T-helper 2 cell treated with Interferon-gamma antibody and Interleukin-4, amounts not matched to agents 5 μg/mL and 100 μg/mL, for 36 hours (primary cell): ENCODE results near the gene VASP.

Experiments used
- DNase-seq: peaks from one replicate; pipeline ENCODE4 v3.0.0; 2021; ENCODE audit warnings: low spot score
- H3K27ac Mint-ChIP-seq: one replicate; pipeline ENCODE4 v1.8.0; 2021; ENCODE audit warnings: mild to moderate bottlenecking, mixed read lengths
- H3K27me3 Mint-ChIP-seq: one replicate; pipeline ENCODE4 v1.8.0; 2021; ENCODE audit warnings: low read depth, mixed read lengths
- H3K36me3 Mint-ChIP-seq: one replicate; pipeline ENCODE4 v1.8.0; 2021; ENCODE audit warnings: low read depth, mixed read lengths
- H3K4me1 Mint-ChIP-seq: one replicate; pipeline ENCODE4 v1.8.0; 2021; ENCODE audit warnings: low read depth, mixed read lengths
- H3K4me3 Mint-ChIP-seq: one replicate; pipeline ENCODE4 v1.8.0; 2022; ENCODE audit warnings: mild to moderate bottlenecking, moderate library complexity, mixed read lengths
- H3K9me3 Mint-ChIP-seq: one replicate; pipeline ENCODE4 v1.8.0; 2021; ENCODE audit warnings: mixed read lengths

VASP gene

DNA sequence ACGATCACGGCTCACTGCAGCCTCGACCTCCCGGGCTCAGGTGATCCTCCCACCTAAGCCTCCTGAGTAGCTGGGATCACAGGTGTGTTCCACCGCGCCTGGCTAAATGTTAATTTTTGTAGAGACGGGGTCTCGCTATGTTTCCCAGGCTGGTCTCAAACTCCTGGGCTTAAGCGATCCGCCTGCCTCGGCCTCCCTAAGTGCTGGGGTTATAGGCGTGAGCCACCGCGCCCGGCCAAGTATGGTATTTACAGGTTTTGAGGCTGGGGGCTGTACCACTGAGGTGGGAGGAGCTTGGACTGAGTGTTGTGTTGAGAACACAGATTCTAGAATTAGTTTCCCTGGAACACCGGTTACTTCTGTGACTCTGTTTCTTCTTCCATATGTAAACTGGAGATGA is 9.5 kb upstream of the VASP start:
- H3K4me3 Mint-ChIP-seq: peak overlapping the region; percentile 55
- H3K27me3 Mint-ChIP-seq: peaks cover 29% of the 10 kb centered on the region
- H3K36me3 Mint-ChIP-seq: peaks cover 6% of the 10 kb centered on the region
- peaks cover 26% of the 10 kb centered on the region for H3K4me1 Mint-ChIP-seq
- H3K9me3 Mint-ChIP-seq: no peaks in the 10 kb centered on the region
- no peak overlapping the region for H3K27ac Mint-ChIP-seq
- no peak for DNase-seq

- H3K27me3 Mint-ChIP-seq: peaks cover 29% of the 10 kb centered on the region
- DNase-seq: peak; percentile 48
- no peaks in the 10 kb centered on the region for H3K9me3 Mint-ChIP-seq
- H3K4me1 Mint-ChIP-seq: peaks cover 22% of the 10 kb centered on the region
- peak within 1 kb of the TSS; percentile 66 for H3K27ac Mint-ChIP-seq
- H3K4me3 Mint-ChIP-seq: peak within 1 kb of the TSS; percentile 83
- H3K36me3 Mint-ChIP-seq: peaks cover 6% of the 10 kb centered on the region
Measured at GRCh38 chr19:45498411-45499195, 8.7 kb upstream of the VASP start, which contains the start of gene PPM1N. Gene PPM1N, plus strand, starts transcription at chr19:45498443. Its CDS starts 30 bp downstream, at chr19:45498473.

- Mint-ChIP-seq H3K27me3 (peaks cover 29% of the 10 kb centered on the region), H3K36me3 (peaks cover 6% of the 10 kb centered on the region), H3K4me1 (peaks cover 22% of the 10 kb centered on the region), H3K27ac (peak overlapping the region; percentile 43), H3K4me3 (peak overlapping the region; percentile 47), H3K9me3 (no peaks in the 10 kb centered on the region)
- DNase-seq: peak; percentile 64
Measured at GRCh38 chr19:45499196-45500180, 7.8 kb upstream of the VASP start.

- H3K9me3 Mint-ChIP-seq: no peaks in the 10 kb centered on the region
- H3K4me1 Mint-ChIP-seq: peaks cover 26% of the 10 kb centered on the region
- H3K36me3 Mint-ChIP-seq: peaks cover 6% of the 10 kb centered on the region
- H3K27me3 Mint-ChIP-seq: peaks cover 18% of the 10 kb centered on the region
- H3K27ac Mint-ChIP-seq: no peak overlapping the region
- DNase-seq: no peak
- peak overlapping the region; percentile 27 for H3K4me3 Mint-ChIP-seq
Measured at GRCh38 chr19:45500918-45501729, 6.2 kb upstream of the VASP start.

DNA sequence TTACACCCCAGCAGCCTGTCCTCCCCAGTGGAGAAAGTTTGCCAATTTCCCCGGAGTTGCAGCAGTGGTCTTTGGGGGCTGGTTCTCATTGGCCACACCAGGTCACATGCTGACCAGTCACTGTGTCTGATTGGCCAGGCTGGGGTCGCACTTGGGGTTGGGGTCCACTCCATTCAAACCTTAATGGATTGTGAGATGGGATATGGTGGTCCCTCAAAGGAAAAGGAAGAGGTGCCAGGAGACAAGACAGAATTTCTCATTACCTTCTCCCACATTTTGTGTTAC is 5.6 kb upstream of the VASP start:
- Mint-ChIP-seq H3K36me3 (peaks cover 6% of the 10 kb centered on the region), H3K27me3 (peaks cover 17% of the 10 kb centered on the region), H3K9me3 (no peaks in the 10 kb centered on the region), H3K4me1 (peaks cover 29% of the 10 kb centered on the region), H3K27ac (no peak overlapping the region), H3K4me3 (no peak overlapping the region)
- DNase-seq: no peak

DNA sequence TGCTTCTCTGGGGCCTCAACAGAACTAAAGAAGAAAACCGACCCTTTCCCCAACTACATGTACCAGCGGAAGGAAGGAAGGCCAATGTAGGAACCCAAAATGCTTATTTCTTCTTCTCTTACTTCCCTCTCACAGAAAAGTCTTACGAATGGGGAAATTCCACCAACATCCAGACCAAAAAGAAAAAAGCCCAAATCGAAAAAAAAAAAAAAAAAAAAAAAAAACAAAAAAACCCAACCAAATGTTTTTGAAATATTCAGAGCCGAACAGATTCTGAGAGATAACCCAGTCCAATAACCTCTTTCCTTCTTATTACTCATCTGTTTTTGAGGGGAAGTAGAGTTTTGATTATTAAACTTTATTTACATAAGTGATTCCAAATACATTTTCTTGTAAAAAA is 5.2 kb upstream of the VASP start:
- DNase-seq: no peak
- H3K27ac Mint-ChIP-seq: no peak overlapping the region
- no peaks in the 10 kb centered on the region for H3K9me3 Mint-ChIP-seq
- H3K4me3 Mint-ChIP-seq: no peak overlapping the region
- H3K4me1 Mint-ChIP-seq: peaks cover 27% of the 10 kb centered on the region
- H3K27me3 Mint-ChIP-seq: peaks cover 15% of the 10 kb centered on the region
- peaks cover 6% of the 10 kb centered on the region for H3K36me3 Mint-ChIP-seq

DNA sequence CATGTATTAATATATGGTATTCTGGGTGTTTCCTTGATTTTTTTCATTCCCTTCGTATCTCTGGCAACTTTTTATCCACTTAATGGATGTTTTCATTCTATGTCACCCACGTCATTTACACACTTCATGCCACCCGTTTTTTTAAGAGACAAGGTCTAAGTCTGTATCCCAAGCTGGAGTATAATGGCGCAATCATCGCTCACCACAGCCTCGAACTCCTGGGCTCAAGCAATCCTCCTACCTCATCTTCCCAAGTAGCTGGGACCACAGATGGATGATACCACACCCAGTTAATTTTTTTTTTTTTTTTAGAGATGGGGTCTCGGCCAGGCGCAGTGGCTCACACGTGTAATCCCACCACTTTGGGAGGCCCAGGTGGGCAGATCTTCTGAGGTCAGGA is 3.4 kb upstream of the VASP start:
- Mint-ChIP-seq H3K27me3 (peaks cover 5% of the 10 kb centered on the region), H3K4me3 (no peak overlapping the region), H3K9me3 (no peaks in the 10 kb centered on the region), H3K36me3 (peaks cover 8% of the 10 kb centered on the region), H3K4me1 (peaks cover 16% of the 10 kb centered on the region), H3K27ac (no peak overlapping the region)
- DNase-seq: no peak

GRCh38 chr19:45505151-45505995 is 1.9 kb upstream of the VASP start:
- Mint-ChIP-seq H3K27me3 (no peaks in the 10 kb centered on the region), H3K27ac (peak overlapping the region; percentile 75), H3K4me3 (peak overlapping the region; percentile 80), H3K4me1 (peaks cover 17% of the 10 kb centered on the region), H3K36me3 (peaks cover 12% of the 10 kb centered on the region), H3K9me3 (no peaks in the 10 kb centered on the region)
- no peak for DNase-seq

DNA sequence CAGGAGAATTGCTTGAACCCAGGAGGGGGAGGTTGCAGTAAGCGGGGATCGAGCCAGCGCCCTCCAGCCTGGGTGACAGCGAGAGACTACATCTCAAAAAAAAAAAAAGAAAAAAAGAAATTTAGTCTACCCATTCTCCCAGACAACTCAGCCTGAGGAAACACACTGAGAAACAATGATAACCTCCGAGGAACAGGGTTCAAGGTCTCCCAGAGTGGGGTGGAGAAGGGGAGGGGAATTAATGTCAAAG is 1.4 kb upstream of the VASP start:
- no peaks in the 10 kb centered on the region for H3K27me3 Mint-ChIP-seq
- peaks cover 14% of the 10 kb centered on the region for H3K36me3 Mint-ChIP-seq
- no peak for DNase-seq
- H3K27ac Mint-ChIP-seq: peak overlapping the region; percentile 75
- H3K4me1 Mint-ChIP-seq: peaks cover 18% of the 10 kb centered on the region
- no peaks in the 10 kb centered on the region for H3K9me3 Mint-ChIP-seq
- peak overlapping the region; percentile 80 for H3K4me3 Mint-ChIP-seq

DNA sequence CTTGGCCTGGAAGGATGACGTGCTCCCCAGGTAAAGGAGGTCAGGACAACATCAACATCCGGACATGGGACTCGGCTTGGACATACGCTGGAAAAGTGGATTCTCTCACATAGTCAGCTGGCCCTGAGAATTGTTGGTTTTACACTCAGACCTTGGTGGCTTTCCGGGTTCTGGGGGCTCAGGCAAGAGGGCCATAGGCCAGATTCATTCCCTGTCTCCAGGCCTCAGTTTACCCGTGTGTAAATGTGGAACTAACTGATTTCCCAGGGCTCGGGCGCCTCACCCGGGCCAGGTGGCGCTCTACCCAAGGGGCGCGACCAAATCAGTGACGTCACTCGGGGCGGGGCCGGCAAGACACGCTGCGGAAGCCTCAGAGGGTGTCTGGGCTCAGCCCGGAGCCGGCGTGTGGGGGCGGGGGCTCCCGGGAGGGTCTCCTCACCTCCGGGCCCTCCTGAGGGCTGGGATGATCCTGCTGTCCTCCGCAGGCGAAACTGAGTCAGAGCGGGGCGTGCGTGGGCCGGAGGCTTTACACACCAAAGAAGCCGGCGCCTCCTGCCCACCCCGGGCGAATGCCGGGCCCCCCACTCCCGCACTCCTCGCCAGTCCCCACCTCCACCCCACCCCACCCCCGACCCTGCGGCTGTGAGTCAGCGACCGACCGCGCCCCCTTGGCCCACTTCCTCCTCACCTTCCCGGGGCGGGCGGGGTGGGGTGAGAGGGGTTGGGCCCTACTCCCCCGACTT is 862 bp upstream of the VASP start:
- DNase-seq: peak; percentile 98
- Mint-ChIP-seq H3K9me3 (no peaks in the 10 kb centered on the region), H3K36me3 (peaks cover 15% of the 10 kb centered on the region), H3K27ac (peak overlapping the region; percentile 96), H3K4me1 (peaks cover 23% of the 10 kb centered on the region), H3K4me3 (peak overlapping the region; percentile 93), H3K27me3 (no peaks in the 10 kb centered on the region)

- Mint-ChIP-seq H3K27ac (peak overlapping the region; percentile 72), H3K4me1 (peaks cover 24% of the 10 kb centered on the region), H3K9me3 (no peaks in the 10 kb centered on the region), H3K27me3 (no peaks in the 10 kb centered on the region), H3K36me3 (peaks cover 22% of the 10 kb centered on the region), H3K4me3 (peak overlapping the region; percentile 91)
- no peak for DNase-seq
Measured at GRCh38 chr19:45507872-45508416, 665 bp downstream of the VASP start.

DNA sequence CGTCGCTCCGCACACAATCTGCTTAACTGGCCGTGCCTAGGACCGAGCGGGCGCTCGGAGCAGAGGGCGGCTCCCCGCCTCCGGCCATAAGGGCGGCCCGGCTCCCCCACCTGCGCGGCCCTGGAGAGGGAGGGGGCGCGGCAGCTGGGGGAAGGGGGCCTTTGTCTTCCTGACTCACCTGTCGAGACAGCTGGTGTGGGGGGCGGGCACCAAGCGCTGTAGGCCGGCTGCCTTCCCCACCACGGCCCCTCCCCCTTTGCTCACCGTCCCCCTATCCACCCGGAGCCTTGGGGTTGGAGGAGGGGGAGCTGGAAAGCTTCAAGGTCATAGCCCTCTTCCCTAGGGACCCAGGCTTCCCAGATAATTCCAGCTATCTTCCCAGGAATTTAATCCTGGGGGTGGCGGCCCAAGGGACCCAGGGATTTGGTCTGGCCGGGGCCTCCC is 1.2 kb downstream of the VASP start:
- peak overlapping the region; percentile 72 for H3K27ac Mint-ChIP-seq

More for the DNA sequence above, 1.2 kb downstream of the VASP start:
- no peaks in the 10 kb centered on the region for H3K9me3 Mint-ChIP-seq
- peaks cover 24% of the 10 kb centered on the region for H3K36me3 Mint-ChIP-seq
- DNase-seq: peak; percentile 30
- peaks cover 26% of the 10 kb centered on the region for H3K4me1 Mint-ChIP-seq
- H3K4me3 Mint-ChIP-seq: peak overlapping the region; percentile 91
- H3K27me3 Mint-ChIP-seq: no peaks in the 10 kb centered on the region
